Endothelial cell of umbilical vein (primary cell): ENCODE results near the gene GNG10.

Source experiments
- CTCF ChIP-seq, 2 donors: IDR thresholded peaks; 1 replicate in 1 of 2; 2 replicates in 1 of 2; pipeline ENCODE4 v1.5.1; 2011; ENCODE audit warnings: low read length in 2 of 2, mild to moderate bottlenecking in 2 of 2, moderate library complexity in 2 of 2, control low read depth in 1 of 2, inconsistent platforms in 1 of 2, low read depth in 1 of 2; ENCODE audit not compliant: insufficient read depth in 1 of 2; ENCODE audit errors: extremely low read depth in 1 of 2
- EZH2 ChIP-seq: IDR thresholded peaks from 2 replicates; pipeline ENCODE4 v1.6.1; 2012; ENCODE audit warnings: borderline replicate concordance, low read depth, mild to moderate bottlenecking, moderate library complexity, low read length, inconsistent platforms; ENCODE audit not compliant: severe bottlenecking
- FOS ChIP-seq: IDR thresholded peaks from 2 replicates; pipeline ENCODE4 v1.6.1; 2011; ENCODE audit warnings: mild to moderate bottlenecking, low read length, moderate library complexity, borderline replicate concordance; ENCODE audit not compliant: insufficient read depth
- GATA2 ChIP-seq: IDR thresholded peaks from 2 replicates; pipeline ENCODE4 v1.7.0; 2011; ENCODE audit warnings: low read depth, mild to moderate bottlenecking, moderate library complexity, mixed read lengths, low read length; ENCODE audit not compliant: insufficient read length, insufficient read depth
- JUN ChIP-seq: IDR thresholded peaks from 2 replicates; pipeline ENCODE4 v1.6.1; 2011; ENCODE audit warnings: borderline replicate concordance, low read depth; ENCODE audit not compliant: insufficient read length, insufficient read depth
- MAX ChIP-seq: IDR thresholded peaks from 2 replicates; pipeline ENCODE4 v1.6.1; 2011; ENCODE audit not compliant: insufficient read depth, insufficient read length
- MYC ChIP-seq: IDR thresholded peaks from one replicate; pipeline ENCODE4 v1.6.1; 2011; ENCODE audit warnings: mild to moderate bottlenecking, low read depth, low read length
- POLR2A ChIP-seq: IDR thresholded peaks from 2 replicates; pipeline ENCODE4 v1.6.1; 2012; ENCODE audit warnings: low read depth, mild to moderate bottlenecking, control low read depth, low read length
- POLR2AphosphoS5 ChIP-seq: IDR thresholded peaks from 2 replicates; pipeline ENCODE4 v1.6.1; 2012; ENCODE audit warnings: low read depth, mild to moderate bottlenecking, control low read depth, low read length, moderate library complexity; ENCODE audit not compliant: insufficient read depth

GRCh38 chr9:111628411-111628810 lies 33.0 kb upstream of the GNG10 start:
- TF ChIP-seq JUN = no peak
- no peak for TF ChIP-seq POLR2AphosphoS5
- TF ChIP-seq POLR2A = no peak
- TF ChIP-seq CTCF (IDR thresholded peaks at IDR 0.05; ENCODE audit: extremely low read depth in 1 of 2, insufficient read depth in 1 of 2, low read depth in 1 of 2, low read length in 2 of 2) = no peak
- no peak for TF ChIP-seq EZH2
- TF ChIP-seq MAX = no peak
- no peak for TF ChIP-seq MYC
- TF ChIP-seq GATA2 = no peak
- no peak for TF ChIP-seq FOS
